SK-N-MC (cell line): ENCODE measurements around the gene IFI35.

ENCODE experiments used
- EZH2 ChIP-seq: fragments of 200-600 bp; sonication (generic); IDR thresholded peaks from one replicate; pipeline ENCODE4 v1.6.1; 2017; ENCODE audit warnings: antibody characterized with exemption
- FOXP2 ChIP-seq: optimal IDR thresholded peaks from 2 replicates; pipeline ENCODE3; 2011; ENCODE audit warnings: mild to moderate bottlenecking, moderate library complexity; ENCODE audit not compliant: insufficient read depth; ENCODE audit errors: extremely low read length, control extremely low read depth
- POLR2AphosphoS5 ChIP-seq: IDR thresholded peaks from 2 replicates; pipeline ENCODE4 v1.6.1; 2012; ENCODE audit warnings: mild to moderate bottlenecking, low read depth, low read length, borderline replicate concordance

DNA sequence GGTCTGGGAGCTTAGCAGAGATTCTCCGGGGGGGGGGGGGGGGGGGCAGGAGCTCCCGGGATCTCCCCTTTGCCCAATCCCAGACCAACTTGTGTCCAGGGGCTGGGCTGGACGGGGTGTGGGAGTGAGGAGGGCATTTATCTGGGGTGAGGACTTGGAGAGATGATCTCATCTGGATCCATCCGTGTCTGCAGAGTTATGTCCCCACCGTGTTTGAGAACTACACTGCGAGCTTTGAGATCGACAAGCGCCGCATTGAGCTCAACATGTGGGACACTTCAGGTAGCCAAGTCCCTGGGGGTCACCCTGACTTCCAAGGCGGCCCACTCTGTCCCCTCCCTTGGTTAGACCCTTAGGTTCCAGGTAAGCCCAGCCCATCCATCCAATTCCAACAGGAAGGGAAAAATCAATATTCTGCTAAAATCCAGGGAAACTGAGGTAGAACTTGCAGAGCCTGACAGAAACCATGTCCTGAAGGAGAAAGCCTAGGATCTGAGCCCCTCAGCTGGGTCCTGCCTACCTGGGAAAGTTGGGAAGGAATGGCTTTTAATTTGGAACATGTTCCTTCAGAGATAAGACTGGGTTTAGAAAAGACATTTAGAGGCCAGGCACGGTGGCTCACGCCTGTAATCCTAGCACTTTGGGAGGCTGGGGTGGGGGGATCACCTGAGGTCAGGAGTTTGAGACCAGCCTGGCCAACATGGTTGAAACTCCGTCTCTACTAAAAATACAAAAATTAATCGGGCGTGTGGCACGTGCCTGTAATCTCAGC is 19.4 kb downstream of the IFI35 start:
- TF ChIP-seq POLR2AphosphoS5 (no peak), EZH2 (no peak), FOXP2 (no peak)
